ENCODE results near the gene CIITA.

CIITA gene

GRCh38 chr16:10840703-10841102 lies 36.3 kb upstream of the CIITA start:
- Mint-ChIP-seq H3K36me3 (ENCODE audit: low read depth) (no peaks in the 10 kb centered on the region), H3K27me3 (ENCODE audit: low read depth) (peaks cover 37% of the 10 kb centered on the region), H3K27ac (no peak overlapping the region), H3K9me3 (no peaks in the 10 kb centered on the region), H3K4me3 (no peak overlapping the region), H3K4me1 (ENCODE audit: low read depth) (peaks cover 1% of the 10 kb centered on the region)

- Mint-ChIP-seq H3K4me1 (ENCODE audit: low read depth) (peaks cover 7% of the 10 kb centered on the region), H3K27ac (no peak overlapping the region), H3K9me3 (no peaks in the 10 kb centered on the region), H3K27me3 (ENCODE audit: low read depth) (peaks cover 30% of the 10 kb centered on the region), H3K4me3 (no peak overlapping the region), H3K36me3 (ENCODE audit: low read depth) (no peaks in the 10 kb centered on the region)
These were observed 30.6 kb upstream of the CIITA start for GRCh38 chr16:10846213-10846998.

GRCh38 chr16:10847176-10847575 lies 29.8 kb upstream of the CIITA start:
- peaks cover 9% of the 10 kb centered on the region for H3K4me1 Mint-ChIP-seq (ENCODE audit: low read depth)
- H3K27me3 Mint-ChIP-seq (ENCODE audit: low read depth) = peaks cover 28% of the 10 kb centered on the region

GRCh38 chr16:10849736-10850477 lies 27.1 kb upstream of the CIITA start:
- H3K27ac Mint-ChIP-seq = no peak overlapping the region
- no peaks in the 10 kb centered on the region for H3K36me3 Mint-ChIP-seq (ENCODE audit: low read depth)
- peaks cover 19% of the 10 kb centered on the region for H3K4me1 Mint-ChIP-seq (ENCODE audit: low read depth)
- peaks cover 24% of the 10 kb centered on the region for H3K27me3 Mint-ChIP-seq (ENCODE audit: low read depth)
- no peaks in the 10 kb centered on the region for H3K9me3 Mint-ChIP-seq
- no peak overlapping the region for H3K4me3 Mint-ChIP-seq

More at GRCh38 chr16:10847176-10847575, 29.8 kb upstream of the CIITA start:
- no peaks in the 10 kb centered on the region for H3K9me3 Mint-ChIP-seq
- H3K27ac Mint-ChIP-seq = no peak overlapping the region
- no peak overlapping the region for H3K4me3 Mint-ChIP-seq
- no peaks in the 10 kb centered on the region for H3K36me3 Mint-ChIP-seq (ENCODE audit: low read depth)

GRCh38 chr16:10850478-10850850 lies 26.5 kb upstream of the CIITA start:
- H3K4me1 Mint-ChIP-seq (ENCODE audit: low read depth) = peaks cover 19% of the 10 kb centered on the region
- H3K9me3 Mint-ChIP-seq = no peaks in the 10 kb centered on the region
- peaks cover 19% of the 10 kb centered on the region for H3K27me3 Mint-ChIP-seq (ENCODE audit: low read depth)
- no peak overlapping the region for H3K27ac Mint-ChIP-seq
- no peak overlapping the region for H3K4me3 Mint-ChIP-seq
- no peaks in the 10 kb centered on the region for H3K36me3 Mint-ChIP-seq (ENCODE audit: low read depth)

- Mint-ChIP-seq H3K4me1 (ENCODE audit: low read depth) (peaks cover 19% of the 10 kb centered on the region), H3K27me3 (ENCODE audit: low read depth) (peaks cover 19% of the 10 kb centered on the region), H3K36me3 (ENCODE audit: low read depth) (no peaks in the 10 kb centered on the region), H3K27ac (no peak overlapping the region), H3K4me3 (no peak overlapping the region), H3K9me3 (no peaks in the 10 kb centered on the region)
These were observed 25.5 kb upstream of the CIITA start for GRCh38 chr16:10851512-10851911.

GRCh38 chr16:10852286-10852685 lies 24.7 kb upstream of the CIITA start:
- no peak overlapping the region for H3K27ac Mint-ChIP-seq
- peaks cover 13% of the 10 kb centered on the region for H3K4me1 Mint-ChIP-seq (ENCODE audit: low read depth)
- H3K4me3 Mint-ChIP-seq = no peak overlapping the region
- H3K27me3 Mint-ChIP-seq (ENCODE audit: low read depth) = peaks cover 11% of the 10 kb centered on the region
- no peaks in the 10 kb centered on the region for H3K36me3 Mint-ChIP-seq (ENCODE audit: low read depth)
- no peaks in the 10 kb centered on the region for H3K9me3 Mint-ChIP-seq

- no peaks in the 10 kb centered on the region for H3K36me3 Mint-ChIP-seq (ENCODE audit: low read depth)
- peaks cover 12% of the 10 kb centered on the region for H3K4me1 Mint-ChIP-seq (ENCODE audit: low read depth)
- H3K27me3 Mint-ChIP-seq (ENCODE audit: low read depth) = peaks cover 9% of the 10 kb centered on the region
- no peaks in the 10 kb centered on the region for H3K9me3 Mint-ChIP-seq
- H3K4me3 Mint-ChIP-seq = no peak overlapping the region
- peak overlapping the region; percentile 1 for H3K27ac Mint-ChIP-seq
These were observed 24.1 kb upstream of the CIITA start for GRCh38 chr16:10852948-10853347.

- Mint-ChIP-seq H3K27ac (no peak overlapping the region), H3K4me1 (ENCODE audit: low read depth) (peaks cover 12% of the 10 kb centered on the region), H3K27me3 (ENCODE audit: low read depth) (peaks cover 5% of the 10 kb centered on the region)
These were observed 21.0 kb upstream of the CIITA start for GRCh38 chr16:10856042-10856441.

GRCh38 chr16:10858203-10858602 lies 18.8 kb upstream of the CIITA start:
- Mint-ChIP-seq H3K36me3 (ENCODE audit: low read depth) (no peaks in the 10 kb centered on the region), H3K4me1 (ENCODE audit: low read depth) (peaks cover 3% of the 10 kb centered on the region), H3K9me3 (no peaks in the 10 kb centered on the region), H3K4me3 (no peak overlapping the region), H3K27me3 (ENCODE audit: low read depth) (peaks cover 25% of the 10 kb centered on the region), H3K27ac (no peak overlapping the region)

More at GRCh38 chr16:10856042-10856441, 21.0 kb upstream of the CIITA start:
- Mint-ChIP-seq H3K36me3 (ENCODE audit: low read depth) (no peaks in the 10 kb centered on the region), H3K9me3 (no peaks in the 10 kb centered on the region), H3K4me3 (no peak overlapping the region)

GRCh38 chr16:10859020-10859419 lies 18.0 kb upstream of the CIITA start:
- peaks cover 30% of the 10 kb centered on the region for H3K27me3 Mint-ChIP-seq (ENCODE audit: low read depth)
- H3K27ac Mint-ChIP-seq = no peak overlapping the region
- peaks cover 3% of the 10 kb centered on the region for H3K4me1 Mint-ChIP-seq (ENCODE audit: low read depth)
- H3K36me3 Mint-ChIP-seq (ENCODE audit: low read depth) = no peaks in the 10 kb centered on the region
- no peaks in the 10 kb centered on the region for H3K9me3 Mint-ChIP-seq
- no peak overlapping the region for H3K4me3 Mint-ChIP-seq

- Mint-ChIP-seq H3K4me3 (no peak overlapping the region), H3K36me3 (ENCODE audit: low read depth) (no peaks in the 10 kb centered on the region), H3K4me1 (ENCODE audit: low read depth) (peaks cover 3% of the 10 kb centered on the region), H3K9me3 (no peaks in the 10 kb centered on the region), H3K27me3 (ENCODE audit: low read depth) (peaks cover 32% of the 10 kb centered on the region), H3K27ac (no peak overlapping the region)
These were observed 17.3 kb upstream of the CIITA start for GRCh38 chr16:10859658-10860057.

- H3K4me1 Mint-ChIP-seq (ENCODE audit: low read depth) = peaks cover 7% of the 10 kb centered on the region
- H3K36me3 Mint-ChIP-seq (ENCODE audit: low read depth) = peaks cover 2% of the 10 kb centered on the region
- no peak overlapping the region for H3K27ac Mint-ChIP-seq
- H3K4me3 Mint-ChIP-seq = no peak overlapping the region
- peaks cover 44% of the 10 kb centered on the region for H3K27me3 Mint-ChIP-seq (ENCODE audit: low read depth)
- H3K9me3 Mint-ChIP-seq = no peaks in the 10 kb centered on the region
These were observed 14.6 kb upstream of the CIITA start for GRCh38 chr16:10862438-10862837.

GRCh38 chr16:10865991-10866966 lies 10.7 kb upstream of the CIITA start:
- Mint-ChIP-seq H3K27ac (no peak overlapping the region), H3K4me3 (no peak overlapping the region), H3K27me3 (ENCODE audit: low read depth) (peaks cover 37% of the 10 kb centered on the region), H3K9me3 (no peaks in the 10 kb centered on the region), H3K36me3 (ENCODE audit: low read depth) (peaks cover 2% of the 10 kb centered on the region), H3K4me1 (ENCODE audit: low read depth) (peaks cover 37% of the 10 kb centered on the region)

Data from T-helper 1 cell treated with Interleukin-12 subunit alpha and Interleukin-12 subunit beta and Interleukin-4 antibody, amounts not matched to agents 30 μg/mL and 1 μg/mL, for 36 hours (primary cell).